ENCODE results near the gene CAMTA1.

DNA sequence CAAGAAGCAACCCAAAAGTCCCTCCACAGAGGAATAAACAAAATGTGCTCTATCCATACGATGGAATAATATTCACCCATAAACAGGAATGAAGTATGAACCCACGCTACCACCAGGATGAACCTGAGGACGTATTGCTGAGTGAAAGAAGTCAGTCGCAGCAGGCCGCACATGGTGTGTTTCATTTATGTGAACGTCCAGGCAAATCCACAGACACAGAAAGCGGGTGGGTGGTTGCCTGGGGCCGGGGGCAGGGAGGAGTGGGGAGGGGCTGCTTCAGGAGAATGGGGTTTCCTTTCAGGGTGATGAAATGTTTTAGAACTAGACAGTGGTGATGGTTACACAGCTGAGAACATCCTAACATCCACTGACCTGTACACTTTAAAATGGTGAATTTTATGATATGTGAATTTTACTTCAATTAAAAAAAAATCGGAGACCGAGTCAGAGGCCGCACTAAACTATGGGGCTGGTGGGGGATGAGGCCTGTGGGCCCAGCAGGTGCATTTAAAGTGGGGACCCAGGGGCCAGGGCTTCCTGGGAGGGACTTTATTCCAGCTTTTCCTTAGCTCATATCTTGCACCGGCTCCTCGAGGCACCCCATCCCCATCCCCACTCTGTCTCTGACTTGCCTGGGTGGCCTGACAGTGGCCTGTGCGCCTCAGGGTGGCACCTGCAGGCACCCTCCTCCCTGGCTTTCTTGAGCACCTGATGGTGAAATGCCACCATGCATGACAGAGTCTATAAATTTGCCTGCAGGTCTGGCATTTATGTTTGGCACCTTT lies 593.3 kb downstream of the CAMTA1 start:
- TF ChIP-seq, protein P1, sequence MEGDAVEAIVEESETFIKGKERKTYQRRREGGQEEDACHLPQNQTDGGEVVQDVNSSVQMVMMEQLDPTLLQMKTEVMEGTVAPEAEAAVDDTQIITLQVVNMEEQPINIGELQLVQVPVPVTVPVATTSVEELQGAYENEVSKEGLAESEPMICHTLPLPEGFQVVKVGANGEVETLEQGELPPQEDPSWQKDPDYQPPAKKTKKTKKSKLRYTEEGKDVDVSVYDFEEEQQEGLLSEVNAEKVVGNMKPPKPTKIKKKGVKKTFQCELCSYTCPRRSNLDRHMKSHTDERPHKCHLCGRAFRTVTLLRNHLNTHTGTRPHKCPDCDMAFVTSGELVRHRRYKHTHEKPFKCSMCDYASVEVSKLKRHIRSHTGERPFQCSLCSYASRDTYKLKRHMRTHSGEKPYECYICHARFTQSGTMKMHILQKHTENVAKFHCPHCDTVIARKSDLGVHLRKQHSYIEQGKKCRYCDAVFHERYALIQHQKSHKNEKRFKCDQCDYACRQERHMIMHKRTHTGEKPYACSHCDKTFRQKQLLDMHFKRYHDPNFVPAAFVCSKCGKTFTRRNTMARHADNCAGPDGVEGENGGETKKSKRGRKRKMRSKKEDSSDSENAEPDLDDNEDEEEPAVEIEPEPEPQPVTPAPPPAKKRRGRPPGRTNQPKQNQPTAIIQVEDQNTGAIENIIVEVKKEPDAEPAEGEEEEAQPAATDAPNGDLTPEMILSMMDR (conservative IDR thresholded peaks at IDR 0.05; ENCODE audit: low read length): no peak
- TF ChIP-seq EZH2phosphoT487 (IDR thresholded peaks at IDR 0.05; ENCODE audit: borderline replicate concordance, low read depth, low read length): no peak
